HG03159 (cell line): ENCODE measurements around the gene CARD10.

Experiments used
- ATAC-seq: cut with Tn5 transposase; IDR thresholded peaks from one replicate; pipeline ENCODE4 v1.9.1; 2021; ENCODE audit warnings: mild to moderate bottlenecking, moderate library complexity; ENCODE audit not compliant: unreplicated experiment

Gene CARD10

DNA sequence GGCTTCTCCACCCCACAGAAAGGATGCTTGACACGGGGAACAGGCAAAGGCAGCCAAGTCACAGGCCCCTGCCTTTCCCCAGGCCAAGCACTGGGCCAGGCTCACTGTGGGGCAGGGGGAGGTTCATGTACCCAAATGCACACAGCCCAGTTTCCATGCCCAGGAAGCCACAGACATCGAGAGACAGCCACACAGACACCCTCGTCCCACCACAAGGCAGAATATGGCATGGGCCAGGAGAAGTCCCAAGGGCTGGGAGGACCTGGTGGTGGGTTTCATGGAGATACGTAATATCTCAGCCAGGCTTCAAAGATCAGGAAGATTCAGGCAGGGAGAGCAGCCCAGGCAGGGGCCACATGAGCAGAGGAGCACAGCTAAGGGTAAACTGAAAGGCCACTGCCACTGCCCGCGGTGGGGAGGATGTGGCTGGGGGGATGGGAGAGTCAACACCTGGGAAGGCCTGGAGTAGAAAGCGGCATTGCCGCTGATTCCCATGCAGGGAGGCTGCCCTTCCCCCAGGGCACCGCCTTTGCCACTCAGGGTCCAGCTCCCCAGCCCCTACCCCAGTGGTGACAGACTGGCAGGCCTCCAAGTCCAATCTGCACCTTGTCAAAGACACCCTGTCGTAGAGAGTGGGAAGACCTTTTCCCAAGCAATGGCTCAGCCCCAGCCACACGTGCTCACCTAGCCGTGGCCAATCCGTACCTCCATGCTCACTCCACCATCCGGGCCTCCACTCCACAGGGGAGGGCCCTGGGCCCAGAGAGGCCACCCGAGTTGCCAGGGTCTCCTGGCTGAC is 30.7 kb downstream of the CARD10 start:
- ATAC-seq = no peak

DNA sequence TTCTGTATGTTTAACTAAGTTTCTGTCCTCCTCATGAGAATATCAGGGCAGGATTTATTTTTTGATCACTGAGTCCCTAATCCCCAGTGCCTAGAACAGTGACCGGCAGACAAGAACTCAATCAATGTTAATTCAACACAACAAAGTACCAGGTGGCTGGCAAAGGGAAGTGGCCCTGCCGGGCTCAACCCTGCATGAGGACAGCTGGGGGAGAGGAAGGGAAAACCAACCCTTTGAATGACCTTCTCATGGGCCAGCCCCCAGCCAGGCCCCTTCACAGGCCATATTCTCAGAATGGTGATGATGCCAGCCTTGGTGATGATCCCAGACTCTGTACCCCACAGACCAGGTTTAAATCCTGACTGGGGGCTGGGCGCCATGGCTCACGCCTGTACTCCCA is 31.6 kb downstream of the CARD10 start:
- ATAC-seq = no peak

DNA sequence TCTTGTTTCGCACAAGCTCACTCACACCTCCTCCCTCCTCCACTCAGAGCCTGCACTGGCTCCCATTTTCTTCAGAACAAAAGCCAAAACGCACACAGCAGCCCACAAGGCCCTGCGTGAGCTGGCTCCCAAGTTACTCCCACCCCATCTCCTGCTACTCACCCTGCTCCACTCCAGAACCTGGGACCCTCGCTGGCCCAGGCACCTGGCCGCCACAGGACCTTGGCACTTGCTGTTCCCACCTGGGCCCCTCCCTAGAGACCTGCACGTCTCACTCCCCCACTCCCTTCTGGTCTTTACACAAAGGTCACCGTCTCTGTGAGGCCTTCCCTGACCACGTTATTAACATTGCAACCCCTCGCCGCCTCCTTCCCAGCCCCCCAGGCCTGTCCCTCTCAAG is 32.1 kb downstream of the CARD10 start:
- no peak for ATAC-seq

DNA sequence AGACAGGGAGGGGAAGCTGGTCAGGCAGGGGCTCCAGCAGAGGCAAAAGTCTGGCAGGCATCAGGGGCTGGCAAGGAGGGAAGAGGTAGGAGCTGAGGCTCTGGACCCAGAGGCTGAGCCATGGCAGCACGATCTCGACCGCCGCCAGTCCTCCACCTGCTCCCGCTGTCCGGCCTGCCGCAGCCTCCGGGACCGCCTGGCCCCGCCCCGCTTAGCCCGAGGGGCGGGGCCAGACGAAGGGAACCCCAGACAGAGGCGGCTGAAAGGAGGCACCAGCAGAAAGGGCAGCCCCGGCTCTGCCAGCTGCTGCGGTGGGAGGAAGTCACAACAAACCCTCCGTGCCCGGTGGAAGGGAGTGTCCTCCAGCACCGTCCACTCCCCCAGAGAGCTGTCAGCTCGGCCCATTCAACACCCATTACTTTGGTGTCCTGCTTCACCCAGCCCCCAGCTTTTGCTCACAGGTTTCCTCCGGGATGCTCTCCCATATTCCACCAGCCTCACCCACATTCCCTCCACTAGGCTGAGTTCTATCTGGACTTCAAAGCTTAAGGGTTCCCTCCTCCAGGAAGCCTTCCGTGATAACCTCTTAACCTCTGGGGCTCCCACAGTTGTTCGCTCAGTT is 32.9 kb downstream of the CARD10 start, which contains the start of gene MFNG:
Gene MFNG, minus strand, starts transcription at position 161 of the 622 bp plus-strand sequence. CDS start 207 bp downstream, outside the sequence.
- ATAC-seq = peak; percentile 61

DNA sequence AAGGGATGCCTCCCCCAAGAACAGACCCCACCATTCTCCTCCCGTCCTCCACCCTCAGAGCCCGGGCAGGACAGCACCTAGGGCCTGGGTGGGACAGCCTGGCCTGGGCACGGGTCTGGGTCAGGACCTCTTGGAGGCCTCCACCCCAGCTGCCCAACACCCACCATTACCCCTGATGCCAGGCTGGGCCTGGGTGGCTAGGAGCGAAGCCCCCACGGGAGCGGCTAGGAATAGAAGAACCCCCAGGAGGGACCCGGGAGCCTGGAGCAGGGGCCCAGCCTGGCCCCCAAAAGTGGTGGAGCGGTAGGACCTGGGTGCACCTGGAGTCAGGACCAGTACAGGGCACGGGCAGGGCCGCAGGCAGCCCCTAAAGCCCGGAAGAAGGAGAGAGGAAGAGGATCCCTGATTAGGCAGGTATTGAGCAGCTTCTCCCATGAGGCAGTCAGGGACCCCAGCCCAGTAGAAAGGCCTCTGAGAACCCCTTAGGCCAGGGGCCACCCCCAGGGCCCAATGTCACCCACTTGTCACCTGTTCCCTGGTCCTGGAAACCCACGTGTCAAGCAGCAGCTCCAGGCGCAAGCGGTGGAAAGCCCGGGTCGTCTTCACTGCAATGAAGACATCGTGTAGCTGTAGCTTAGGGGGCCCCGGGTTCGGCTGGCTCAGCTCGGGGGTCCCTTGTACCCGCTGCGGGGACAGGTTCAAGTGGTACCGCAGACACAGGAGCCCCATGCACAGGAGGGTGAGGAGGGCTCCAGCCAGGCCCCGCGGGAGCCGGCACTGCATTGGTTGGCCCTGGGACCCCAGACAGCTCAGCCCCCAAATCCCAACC is 33.6 kb downstream of the CARD10 start:
- peak; percentile 21 for ATAC-seq

DNA sequence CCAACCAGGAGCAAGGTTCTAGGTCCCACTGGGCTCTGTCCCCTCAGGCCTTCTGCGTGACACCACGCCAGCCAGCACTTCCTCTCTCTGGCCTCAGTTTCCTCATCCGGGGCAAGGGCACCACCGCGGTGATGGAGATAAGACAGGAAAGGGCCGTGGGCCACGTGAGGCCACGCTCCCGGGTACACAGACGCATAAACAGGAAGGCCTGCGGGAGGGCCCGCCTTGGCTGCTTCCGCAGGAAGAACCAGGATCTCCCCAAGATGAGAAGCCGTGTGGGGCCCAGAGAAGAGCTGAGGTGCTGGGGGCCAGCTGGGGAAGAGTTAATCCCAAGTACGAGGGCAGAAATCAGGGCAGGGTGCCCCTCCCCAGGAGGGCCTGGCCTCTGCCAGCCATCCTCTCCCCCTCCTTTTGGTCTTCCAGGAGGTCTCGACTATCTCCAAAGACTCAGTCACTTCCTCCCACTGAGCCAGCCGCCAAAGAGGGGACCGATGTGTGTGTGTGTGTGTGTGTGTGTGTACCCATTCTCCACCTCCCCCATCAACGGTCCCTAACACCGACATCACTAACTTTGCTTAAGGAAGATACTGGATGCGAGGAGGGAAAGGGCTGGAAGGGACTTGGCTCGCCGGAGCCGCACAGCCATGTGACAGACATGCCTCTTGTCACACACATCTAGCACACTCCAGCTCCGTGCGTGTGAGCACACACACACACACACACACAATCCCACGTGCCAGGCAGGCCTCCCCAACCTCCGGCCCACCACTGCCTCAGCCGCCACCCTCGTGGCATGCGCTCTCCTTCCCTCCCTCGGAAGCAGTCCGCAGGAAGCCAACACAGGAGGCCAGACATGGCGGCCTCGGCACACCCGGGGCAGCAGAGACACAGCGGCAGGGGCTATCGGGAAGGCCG is 34.5 kb downstream of the CARD10 start:
- ATAC-seq = no peak

DNA sequence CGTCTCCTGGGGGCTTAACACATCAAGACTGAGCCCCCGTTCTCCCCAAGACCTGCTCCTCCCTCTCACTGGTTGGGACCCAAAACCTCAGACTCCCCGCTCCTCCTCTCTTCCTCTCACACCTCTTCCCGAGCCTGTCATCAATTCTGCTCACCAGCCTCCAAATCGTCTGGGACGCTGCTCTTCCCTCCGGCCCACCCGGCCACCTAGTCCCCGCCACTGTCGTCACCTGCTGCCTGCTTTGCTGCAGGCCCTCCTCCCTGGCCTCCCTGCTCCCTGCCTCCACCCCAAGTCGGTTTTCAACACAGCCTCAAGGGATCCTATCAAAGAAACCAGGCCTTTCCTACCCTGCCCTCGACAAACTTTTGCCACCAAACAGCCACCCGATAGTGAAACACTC is 36.2 kb downstream of the CARD10 start:
- no peak for ATAC-seq

DNA sequence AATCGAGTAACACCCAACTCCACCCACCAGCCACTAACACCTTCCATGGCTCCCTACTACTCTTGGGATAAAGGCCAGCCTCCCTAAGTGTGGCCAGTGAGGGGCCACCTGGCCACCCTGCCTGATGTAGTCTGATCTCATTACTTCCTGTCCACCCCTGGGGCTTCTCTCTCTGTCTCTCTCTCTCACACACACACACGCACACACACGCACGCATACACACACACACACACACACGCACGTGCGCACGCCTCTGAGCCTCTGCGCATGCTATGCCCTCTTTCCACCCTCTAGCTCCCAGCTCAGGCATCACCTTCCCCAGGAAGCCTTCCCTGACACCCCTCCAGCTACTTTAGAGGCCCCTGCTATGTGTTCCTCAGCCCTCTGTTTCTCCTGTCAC is 37.0 kb downstream of the CARD10 start:
- no peak for ATAC-seq

DNA sequence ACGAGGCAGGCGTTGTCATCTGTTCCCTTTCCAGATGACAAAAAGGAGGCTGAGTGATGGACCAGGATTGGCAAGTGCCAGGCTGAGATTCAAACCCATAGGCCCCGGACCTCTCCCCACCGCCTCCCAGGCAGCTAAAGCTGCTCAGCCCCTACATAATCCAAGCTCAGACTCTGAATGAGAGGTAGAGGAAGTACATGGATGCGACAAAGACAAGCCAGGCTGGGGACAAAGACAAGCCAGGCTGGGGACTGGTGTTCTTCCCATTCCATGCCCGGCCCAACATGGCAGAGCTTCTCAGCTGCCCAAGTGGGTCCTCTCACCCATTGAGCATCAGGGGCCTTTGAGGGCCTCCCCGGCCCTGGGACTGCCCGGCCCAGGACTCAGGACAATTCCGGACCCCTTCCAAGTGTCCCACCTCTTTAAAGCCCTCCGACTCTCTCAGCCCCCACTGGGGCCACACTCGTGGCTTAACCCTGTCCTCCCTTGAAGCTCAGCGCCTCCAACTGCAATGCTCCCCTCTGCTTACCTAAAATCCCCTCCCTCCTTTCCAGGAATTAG is 37.8 kb downstream of the CARD10 start:
- no peak for ATAC-seq

DNA sequence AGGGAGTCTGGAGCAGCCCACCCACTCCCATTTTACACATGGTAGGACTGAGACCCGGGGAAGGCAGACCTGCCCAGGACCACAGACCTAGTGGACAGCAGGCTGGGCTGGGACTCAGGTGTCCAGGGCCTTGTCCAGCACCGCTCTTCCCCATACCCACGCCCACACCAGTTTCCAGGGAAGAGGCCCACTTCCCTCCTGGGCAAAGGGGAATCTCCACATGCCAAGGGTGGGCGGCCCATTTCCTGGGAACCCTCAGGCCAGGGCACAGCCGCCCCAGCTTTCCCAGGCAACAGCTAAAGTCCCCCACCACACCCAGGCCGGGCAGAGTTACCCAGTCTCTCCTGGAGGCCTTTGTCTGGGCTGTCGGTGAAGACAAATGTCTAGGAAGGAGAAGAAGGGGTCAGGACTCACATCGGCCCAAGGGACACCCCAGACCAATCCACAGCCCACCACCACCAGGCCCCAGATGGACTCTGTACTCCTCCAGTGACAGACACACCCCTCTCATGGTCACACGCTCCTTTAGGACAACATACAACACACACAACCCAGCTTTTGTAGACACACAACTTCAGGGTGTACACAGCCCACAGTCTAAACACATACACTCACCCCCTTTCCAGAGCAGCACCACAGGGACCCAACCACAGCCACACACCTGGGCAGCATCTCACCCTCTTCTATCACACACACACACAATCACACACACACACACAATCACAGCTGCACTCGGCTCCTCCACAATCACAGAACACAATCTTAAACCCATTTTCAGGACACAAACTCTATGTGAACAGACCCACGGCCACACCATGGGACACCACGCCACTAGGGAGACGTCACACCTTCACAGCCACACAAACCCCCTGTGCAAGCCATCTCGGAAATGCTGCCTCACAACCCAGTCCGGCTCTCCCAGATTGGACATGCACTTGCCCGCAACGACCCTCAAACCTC is 38.5 kb downstream of the CARD10 start:
- no peak for ATAC-seq

DNA sequence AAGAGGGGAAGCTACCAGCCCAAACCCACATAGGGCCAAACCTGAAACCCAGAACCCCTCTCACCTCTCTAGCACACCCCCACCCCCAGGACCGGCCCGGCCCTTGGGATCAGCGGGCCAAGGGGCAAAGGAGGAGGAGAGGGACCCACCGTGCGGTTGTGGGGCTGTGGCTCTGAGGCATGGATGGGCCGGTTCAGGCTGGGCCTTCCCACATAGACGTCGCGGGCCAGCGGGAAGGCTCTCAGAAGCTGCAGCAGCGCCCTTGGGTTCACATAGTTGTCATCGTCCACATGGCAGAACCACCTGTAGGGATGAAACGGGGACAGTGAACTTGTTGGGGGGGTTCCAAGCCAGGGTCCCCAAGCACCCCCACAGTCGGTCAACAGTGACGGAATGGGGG is 40.0 kb downstream of the CARD10 start:
- no peak for ATAC-seq

DNA sequence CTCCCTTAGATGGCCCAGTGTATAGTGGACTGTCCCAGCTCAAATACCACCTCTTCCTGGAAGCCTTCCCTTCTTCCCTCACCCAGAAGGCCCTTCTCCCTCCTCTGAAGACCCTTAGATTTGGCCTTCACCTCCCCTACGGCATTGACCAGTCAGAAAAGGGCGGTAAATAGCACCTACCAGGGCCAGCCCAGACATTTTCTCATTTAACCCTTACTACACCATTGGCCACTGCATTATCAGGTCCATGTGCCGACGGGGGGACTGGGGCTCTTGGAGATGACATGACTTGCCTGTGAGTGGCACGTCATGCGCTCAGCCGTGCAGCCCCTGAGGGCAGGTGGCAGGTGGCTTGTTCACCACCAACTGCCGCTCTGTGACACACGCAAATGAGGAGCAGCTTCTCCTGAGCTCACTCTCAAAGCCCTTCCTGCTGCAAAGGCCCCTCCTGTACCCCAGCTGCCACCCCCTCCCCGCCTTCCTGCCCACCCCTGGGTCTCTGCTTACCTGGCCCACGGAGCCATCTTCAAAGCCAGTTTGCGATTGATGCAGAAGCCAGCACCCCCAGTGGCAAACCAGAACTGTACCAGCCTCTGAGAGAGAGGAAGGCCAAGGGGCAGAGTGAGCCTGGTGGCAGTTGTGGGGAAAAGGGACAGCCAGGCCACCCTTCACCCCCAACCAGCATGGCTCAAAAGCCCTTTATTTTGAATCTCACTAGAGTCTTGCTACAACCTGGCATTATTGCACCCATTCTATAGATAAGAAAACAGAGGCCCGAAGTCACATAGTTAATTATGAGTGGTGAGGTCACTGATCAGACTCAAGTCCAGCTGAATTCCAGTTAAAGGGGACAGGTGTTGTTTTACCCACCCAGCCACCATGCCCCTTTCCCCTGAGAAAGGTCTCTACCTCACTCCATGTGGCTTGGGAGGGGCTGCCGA is 42.6 kb downstream of the CARD10 start:
- ATAC-seq = no peak

DNA sequence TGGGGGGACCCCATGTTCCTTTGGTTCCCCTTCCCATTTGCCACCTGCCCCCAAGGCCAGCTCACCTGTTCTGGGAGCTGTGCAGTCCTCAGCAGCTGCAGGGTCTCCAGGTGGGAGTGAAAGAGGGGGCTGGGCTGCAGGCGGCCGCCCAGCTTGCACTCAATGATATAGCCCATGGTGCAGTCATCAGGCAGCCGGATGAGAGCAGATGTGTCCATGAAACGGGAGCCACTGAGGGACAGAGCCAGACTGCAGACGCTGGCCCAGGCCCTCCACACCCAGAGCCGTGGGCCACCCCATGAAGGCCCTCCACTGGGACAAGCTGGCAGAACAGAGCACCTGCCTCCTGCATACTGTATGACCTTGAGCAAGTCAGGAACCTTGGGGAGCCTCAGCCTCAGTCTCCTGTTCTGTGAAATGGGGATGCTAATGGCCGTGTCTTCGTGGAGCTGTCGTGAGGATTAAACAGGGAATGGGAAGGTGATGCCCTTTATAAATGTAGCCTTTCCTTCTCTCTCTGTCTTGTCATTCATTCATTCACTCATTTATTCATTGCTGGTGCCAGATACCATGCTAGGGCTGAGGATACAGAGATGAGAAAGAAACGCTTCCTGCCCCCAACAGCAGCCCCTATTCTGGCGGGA is 44.6 kb downstream of the CARD10 start:
- ATAC-seq = no peak

DNA sequence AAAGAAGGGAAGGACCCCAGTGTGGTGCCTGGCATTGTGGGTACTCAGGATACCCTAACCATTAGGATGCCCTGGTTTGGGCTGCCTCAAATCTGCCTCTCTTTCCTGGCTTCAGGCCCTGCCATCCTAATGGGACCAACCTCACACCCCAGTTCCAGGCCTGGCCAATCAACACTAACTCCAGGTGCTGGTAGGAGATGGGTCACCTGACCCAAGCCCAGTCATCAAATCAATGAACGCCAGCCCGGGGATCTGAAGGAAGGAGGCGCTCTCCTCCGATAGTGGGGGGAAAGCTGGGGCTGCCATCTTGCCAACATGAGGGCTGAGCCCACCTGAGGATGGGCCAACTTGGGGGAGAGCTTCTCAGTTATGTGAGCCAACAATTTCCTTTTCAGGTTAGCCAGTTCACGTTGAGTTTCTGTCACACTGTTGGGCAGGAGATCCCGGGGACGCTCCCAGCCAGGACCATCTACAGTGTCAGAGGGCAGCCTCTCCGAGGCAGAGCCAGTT is 45.7 kb downstream of the CARD10 start:
- no peak for ATAC-seq

DNA sequence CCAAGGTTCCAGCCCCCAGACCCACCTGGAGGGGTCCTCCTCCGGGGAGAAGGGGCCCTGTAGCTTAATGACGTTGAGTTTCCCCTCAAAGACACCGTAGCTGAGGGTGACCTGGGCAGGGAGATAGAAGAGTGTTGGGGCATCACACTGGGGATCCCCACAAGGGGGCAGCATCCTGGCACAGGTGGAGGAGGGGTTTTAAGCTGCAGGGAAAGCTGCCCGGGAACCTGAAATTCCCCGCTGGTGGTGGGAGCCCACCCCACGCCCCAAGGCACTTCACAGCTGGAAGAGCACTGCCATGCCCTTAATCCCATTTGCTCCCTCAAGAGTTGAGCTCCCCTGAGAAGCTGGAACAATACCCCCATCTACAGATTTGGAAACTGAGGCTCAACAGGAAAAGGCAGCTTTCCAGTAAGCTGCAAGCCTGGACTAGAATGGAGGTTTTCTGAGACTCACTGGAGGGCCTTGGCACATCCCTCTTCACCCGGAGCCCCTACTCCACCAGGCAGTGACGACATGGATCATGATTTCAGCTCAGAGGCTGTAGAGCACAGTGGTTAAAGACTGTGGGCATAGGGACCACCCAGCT is 46.7 kb downstream of the CARD10 start:
- ATAC-seq = no peak

DNA sequence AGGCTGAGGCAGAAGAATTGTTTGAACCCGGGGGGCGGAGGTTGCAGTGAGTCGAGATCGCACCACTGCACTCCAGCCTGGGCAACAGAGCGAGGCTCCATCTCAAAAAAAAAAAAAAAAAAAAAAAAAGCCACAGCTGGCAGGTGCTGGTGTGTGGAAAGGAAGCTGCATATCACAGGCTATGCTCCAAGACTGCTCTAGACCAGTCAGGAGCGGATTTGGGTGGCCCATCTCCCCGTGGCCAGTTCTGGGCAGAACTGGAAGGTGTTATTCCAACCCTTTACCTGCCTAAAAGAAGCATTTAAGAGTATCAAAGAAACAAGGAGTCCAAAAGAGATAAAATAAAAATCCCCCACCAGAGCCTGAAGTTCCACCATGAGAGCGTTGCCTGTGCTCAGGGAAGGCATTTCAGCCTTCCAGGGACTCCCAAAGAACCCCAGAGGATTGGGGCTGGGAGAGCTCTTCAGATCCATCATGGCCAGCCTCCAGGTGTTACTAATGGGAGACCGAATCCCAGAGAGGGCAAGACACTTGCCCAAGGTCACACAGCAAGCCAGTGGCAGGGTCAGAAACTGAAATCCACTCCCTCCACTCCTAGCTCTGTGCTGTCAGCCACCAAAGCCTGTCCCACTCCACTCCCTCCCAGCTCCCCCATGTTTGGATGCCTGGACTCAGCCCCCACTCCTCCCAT is 47.3 kb downstream of the CARD10 start:
- no peak for ATAC-seq
